Measurements from ENCODE around the gene WDR35. TPM values are rescaled to one million over a fixed set of nuclear protein-coding genes. Genes with fewer than 3 reads are reported as not detected.

WDR35 gene
- total and polyA plus RNA-seq, 2 of the 4 experiments (the other 2 are of a cell fraction) = 3.4 to 8.1 TPM

DNA sequence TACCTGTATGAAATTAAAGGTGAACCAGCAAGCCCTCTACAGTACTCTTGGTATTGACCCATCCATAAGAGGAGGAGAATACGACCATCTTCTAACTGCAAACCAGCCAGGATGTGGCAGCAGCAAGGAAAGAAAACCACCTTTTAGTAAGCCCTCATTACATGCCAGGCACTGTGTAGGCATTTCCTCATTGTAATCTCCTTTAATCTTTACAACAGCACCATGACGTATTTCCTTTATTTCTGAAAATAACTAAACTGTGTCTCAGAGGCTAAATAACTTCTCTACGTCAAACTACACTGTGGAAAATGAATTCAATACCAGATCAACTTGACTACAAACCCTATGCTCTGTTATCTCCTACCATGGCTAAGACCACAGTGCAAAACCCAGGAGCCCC, 18.2 kb downstream of the WDR35 start:
- Histone ChIP-seq H4K20me1 (ENCODE audit: insufficient read depth, low read length) (no peaks in the 10 kb centered on the region), H3K4me3 (ENCODE audit: insufficient read depth, low read depth, low read length) (no peak overlapping the region), H2BK20ac (ENCODE audit: low read depth, low read length) (no peak overlapping the region), H3K4me1 (ENCODE audit: control insufficient read depth, insufficient read depth, low read length) (no peaks in the 10 kb centered on the region), H3K27me3 (ENCODE audit: control insufficient read depth, insufficient read depth, low read length) (no peaks in the 10 kb centered on the region), H3K9me3 (ENCODE audit: control insufficient read depth, insufficient read depth, low read length) (no peaks in the 10 kb centered on the region), H3K27ac (ENCODE audit: insufficient read depth, low read length) (no peak overlapping the region), H2BK15ac (ENCODE audit: low read depth, low read length) (no peak overlapping the region), H3K79me1 (ENCODE audit: low read depth in 1 of 2, low read length in 2 of 2) (no peaks in the 10 kb centered on the region), H3K9ac (ENCODE audit: low read depth, low read length) (no peak overlapping the region), H4K5ac (ENCODE audit: low read depth, low read length) (no peak overlapping the region), H4K8ac (ENCODE audit: low read depth in 2 of 2, low read length in 2 of 2) (no peak overlapping the region), H2AK9ac (replicated peaks; ENCODE audit: low read depth, low read length, poor library complexity) (no peak overlapping the region), H3K23ac (ENCODE audit: low read depth, low read length) (no peak overlapping the region), H2BK5ac (ENCODE audit: low read depth, low read length, poor library complexity, severe bottlenecking) (no peak overlapping the region), H3K14ac (replicated peaks; ENCODE audit: low read depth, low read length) (no peak overlapping the region), H3K56ac (ENCODE audit: extremely low read depth, insufficient read depth, low read length) (no peak overlapping the region), H2AK5ac (ENCODE audit: low read depth, low read length) (no peak overlapping the region), H3K36me3 (ENCODE audit: control insufficient read depth, insufficient read depth, low read length) (peaks cover 9% of the 10 kb centered on the region), H2AFZ (replicated peaks; ENCODE audit: low read length, poor library complexity) (no peak overlapping the region), H3K4ac (ENCODE audit: low read depth, low read length) (no peak overlapping the region), H4K91ac (ENCODE audit: insufficient read depth, low read depth, low read length) (no peak overlapping the region), H3K9me1 (ENCODE audit: insufficient read depth, low read length) (no peaks in the 10 kb centered on the region), H2BK120ac (ENCODE audit: low read depth, low read length) (no peak overlapping the region), H3K18ac (ENCODE audit: low read depth, low read length) (no peak overlapping the region), H3K4me2 (ENCODE audit: low read depth, low read length) (no peak overlapping the region)
- POLR2A ChIA-PET (ENCODE audit: unreplicated experiment) = no interaction called here
- ATAC-seq (ENCODE audit: low read depth) = no peak
- 83% methylated on average over 1 of the region's 3 CpGs; no CpG with 5 or more reads in 1 of the 2 experiments for WGBS, 2 experiments (ENCODE audit: extremely low coverage in 2 of 2, insufficient read length in 1 of 2)
- dilution Hi-C loops (cut with HindIII; ENCODE audit: low sequenced_read_pairs, unreplicated experiment) (no loop called here), in situ Hi-C loops (cut with MboI; ENCODE audit: low sequenced_read_pairs) (no loop called here), intact Hi-C loops (cut with micrococcal nuclease) (no loop called here)
- CTCF ChIA-PET = no interaction called here
- no peak for DNase-seq
- no peak for TF ChIP-seq CEBPB (IDR thresholded peaks at IDR 0.05; ENCODE audit: low read depth, low read length)
- TF ChIP-seq, protein P1, sequence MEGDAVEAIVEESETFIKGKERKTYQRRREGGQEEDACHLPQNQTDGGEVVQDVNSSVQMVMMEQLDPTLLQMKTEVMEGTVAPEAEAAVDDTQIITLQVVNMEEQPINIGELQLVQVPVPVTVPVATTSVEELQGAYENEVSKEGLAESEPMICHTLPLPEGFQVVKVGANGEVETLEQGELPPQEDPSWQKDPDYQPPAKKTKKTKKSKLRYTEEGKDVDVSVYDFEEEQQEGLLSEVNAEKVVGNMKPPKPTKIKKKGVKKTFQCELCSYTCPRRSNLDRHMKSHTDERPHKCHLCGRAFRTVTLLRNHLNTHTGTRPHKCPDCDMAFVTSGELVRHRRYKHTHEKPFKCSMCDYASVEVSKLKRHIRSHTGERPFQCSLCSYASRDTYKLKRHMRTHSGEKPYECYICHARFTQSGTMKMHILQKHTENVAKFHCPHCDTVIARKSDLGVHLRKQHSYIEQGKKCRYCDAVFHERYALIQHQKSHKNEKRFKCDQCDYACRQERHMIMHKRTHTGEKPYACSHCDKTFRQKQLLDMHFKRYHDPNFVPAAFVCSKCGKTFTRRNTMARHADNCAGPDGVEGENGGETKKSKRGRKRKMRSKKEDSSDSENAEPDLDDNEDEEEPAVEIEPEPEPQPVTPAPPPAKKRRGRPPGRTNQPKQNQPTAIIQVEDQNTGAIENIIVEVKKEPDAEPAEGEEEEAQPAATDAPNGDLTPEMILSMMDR (conservative IDR thresholded peaks at IDR 0.05; ENCODE audit: low read depth, low read length) = no peak
- TF ChIP-seq, protein P2, sequence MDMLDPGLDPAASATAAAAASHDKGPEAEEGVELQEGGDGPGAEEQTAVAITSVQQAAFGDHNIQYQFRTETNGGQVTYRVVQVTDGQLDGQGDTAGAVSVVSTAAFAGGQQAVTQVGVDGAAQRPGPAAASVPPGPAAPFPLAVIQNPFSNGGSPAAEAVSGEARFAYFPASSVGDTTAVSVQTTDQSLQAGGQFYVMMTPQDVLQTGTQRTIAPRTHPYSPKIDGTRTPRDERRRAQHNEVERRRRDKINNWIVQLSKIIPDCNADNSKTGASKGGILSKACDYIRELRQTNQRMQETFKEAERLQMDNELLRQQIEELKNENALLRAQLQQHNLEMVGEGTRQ (IDR thresholded peaks at IDR 0.05; ENCODE audit: low read depth, low read length) = no peak
- TF ChIP-seq MAZ (IDR thresholded peaks at IDR 0.05; ENCODE audit: borderline replicate concordance, low read depth, low read length) = no peak
- TF ChIP-seq MXI1 (IDR thresholded peaks at IDR 0.05; ENCODE audit: borderline replicate concordance, low read depth, low read length) = no peak
- TF ChIP-seq, protein P3, sequence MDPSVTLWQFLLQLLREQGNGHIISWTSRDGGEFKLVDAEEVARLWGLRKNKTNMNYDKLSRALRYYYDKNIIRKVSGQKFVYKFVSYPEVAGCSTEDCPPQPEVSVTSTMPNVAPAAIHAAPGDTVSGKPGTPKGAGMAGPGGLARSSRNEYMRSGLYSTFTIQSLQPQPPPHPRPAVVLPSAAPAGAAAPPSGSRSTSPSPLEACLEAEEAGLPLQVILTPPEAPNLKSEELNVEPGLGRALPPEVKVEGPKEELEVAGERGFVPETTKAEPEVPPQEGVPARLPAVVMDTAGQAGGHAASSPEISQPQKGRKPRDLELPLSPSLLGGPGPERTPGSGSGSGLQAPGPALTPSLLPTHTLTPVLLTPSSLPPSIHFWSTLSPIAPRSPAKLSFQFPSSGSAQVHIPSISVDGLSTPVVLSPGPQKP (IDR thresholded peaks at IDR 0.05; ENCODE audit: borderline replicate concordance, low read depth, low read length) = no peak
- TF ChIP-seq RCOR1 (IDR thresholded peaks at IDR 0.05; ENCODE audit: insufficient replicate concordance, low read length) = no peak
- TF ChIP-seq CHD1 (IDR thresholded peaks at IDR 0.05; ENCODE audit: low read depth, low read length) = no peak
- TF ChIP-seq FOS (IDR thresholded peaks at IDR 0.05; ENCODE audit: low read depth, low read length) = no peak
- TF ChIP-seq RAD21 (IDR thresholded peaks at IDR 0.05; ENCODE audit: low read length) = no peak
- no peak for TF ChIP-seq SMC3 (IDR thresholded peaks at IDR 0.05; ENCODE audit: low read depth, low read length)
- no peak for TF ChIP-seq POLR2A (IDR thresholded peaks at IDR 0.05; ENCODE audit: low read depth, low read length)
- no peak for TF ChIP-seq MAFK (IDR thresholded peaks at IDR 0.05; ENCODE audit: low read depth, low read length)
- no peak for TF ChIP-seq BHLHE40 (IDR thresholded peaks at IDR 0.05; ENCODE audit: low read depth, low read length)
- TF ChIP-seq RFX5 (IDR thresholded peaks at IDR 0.05; ENCODE audit: low read depth, low read length) = no peak
- no peak for TF ChIP-seq NFE2L2 (IDR thresholded peaks at IDR 0.05; ENCODE audit: low read depth, low read length)
- BruUV-seq (replicated peaks) = no TSS peak
